Stimulated activated CD4-positive, alpha-beta T cell treated with anti-CD3 and anti-CD28 coated beads, TNF-alpha, amount 100 ng/mL, for 1 hour (primary cell): ENCODE results near the gene SLCO3A1.

Experiments used
- DNase-seq, 3 donors: peaks; one replicate each; pipeline ENCODE4 v3.0.0-alpha.2; 2020; ENCODE audit warnings: low read depth in 3 of 3, low spot score in 1 of 3

SLCO3A1 gene

DNA sequence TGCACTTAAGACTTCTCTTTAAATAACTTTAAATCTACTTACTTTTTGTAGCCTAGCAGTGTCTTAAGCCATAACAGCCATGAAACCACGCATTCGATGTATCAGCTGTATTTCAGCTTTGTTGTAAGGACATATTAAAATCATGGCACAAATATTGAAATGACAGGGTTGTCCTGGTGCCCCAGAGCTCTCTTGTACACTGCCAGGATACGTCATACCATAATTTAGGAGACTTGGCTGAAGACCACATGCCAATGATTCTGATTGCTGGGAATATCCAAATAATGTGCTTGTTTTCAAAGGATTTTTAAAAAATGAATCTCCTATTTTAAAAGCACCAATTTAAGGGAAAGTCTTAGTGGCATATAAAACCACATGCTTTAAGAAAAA lies 265.4 kb downstream of the SLCO3A1 start:
- DNase-seq = no peak

DNA sequence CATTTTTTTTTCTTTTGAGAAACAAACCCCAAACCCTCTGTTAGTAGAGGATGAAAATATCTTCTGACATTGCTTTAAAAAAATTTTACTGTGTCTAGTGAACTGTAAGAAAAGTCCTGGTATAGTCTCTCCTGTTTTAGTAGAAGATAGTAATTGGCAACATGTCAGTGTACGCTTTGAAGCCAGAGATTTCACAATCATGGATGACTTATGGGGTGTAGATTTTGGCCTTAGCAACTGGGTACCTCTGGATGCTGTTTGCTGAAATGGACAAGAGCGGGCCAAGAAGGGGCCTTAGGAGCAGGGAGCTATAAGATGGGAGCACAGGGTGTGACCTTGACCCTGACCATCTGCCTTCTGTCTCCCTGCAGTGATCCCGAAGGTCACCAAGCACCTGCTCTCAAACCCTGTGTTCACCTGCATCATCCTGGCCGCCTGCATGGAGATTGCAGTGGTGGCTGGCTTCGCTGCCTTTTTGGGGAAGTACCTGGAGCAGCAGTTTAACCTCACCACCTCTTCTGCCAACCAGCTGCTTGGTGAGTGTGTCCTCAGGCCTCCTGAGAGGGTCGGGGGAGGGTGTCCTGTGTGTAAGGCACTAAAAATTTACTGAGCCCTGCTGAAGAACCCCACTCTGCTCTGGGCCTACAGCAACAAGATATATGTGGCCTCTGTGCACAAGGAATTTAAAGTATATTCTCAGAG lies 266.7 kb downstream of the SLCO3A1 start:
- DNase-seq = no peak

DNA sequence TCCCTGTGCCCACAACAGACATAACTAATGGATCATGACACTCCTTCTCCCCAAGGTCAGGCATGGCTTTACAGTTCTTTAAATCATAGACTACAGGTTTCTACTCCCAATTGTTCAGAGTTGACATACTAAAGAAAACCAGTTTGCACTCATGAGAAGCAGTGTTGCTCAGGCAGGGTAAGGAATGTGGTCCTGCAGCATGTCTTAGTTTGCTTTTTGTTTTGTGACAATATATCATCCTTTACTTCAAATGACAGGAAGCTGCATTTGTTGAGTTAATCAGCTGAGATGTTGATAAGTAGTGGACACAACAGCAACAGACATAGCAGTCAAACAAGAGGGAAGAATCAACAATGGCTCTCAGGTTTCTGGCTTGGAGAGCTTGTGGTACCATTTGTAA lies 267.5 kb downstream of the SLCO3A1 start:
- no peak for DNase-seq

DNA sequence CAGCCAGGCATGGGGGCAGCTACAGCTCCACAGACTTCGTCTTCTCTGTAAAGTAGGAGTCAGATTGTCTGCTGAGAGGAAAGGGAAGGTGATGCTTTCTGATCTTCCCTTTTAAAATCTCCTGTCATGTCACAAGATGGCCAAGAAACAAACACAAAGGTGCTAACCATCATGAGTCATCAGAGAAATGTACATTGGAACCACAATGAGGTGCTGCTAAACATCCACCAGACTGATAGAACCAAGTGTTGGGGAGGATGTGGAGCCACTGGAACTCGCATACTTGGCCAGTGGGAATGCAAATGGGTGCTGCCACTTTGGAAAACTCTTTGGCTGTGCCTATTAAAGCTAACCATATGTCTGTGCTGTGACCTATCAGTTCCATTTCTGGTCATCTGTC lies 268.8 kb downstream of the SLCO3A1 start:
- no peak for DNase-seq

DNA sequence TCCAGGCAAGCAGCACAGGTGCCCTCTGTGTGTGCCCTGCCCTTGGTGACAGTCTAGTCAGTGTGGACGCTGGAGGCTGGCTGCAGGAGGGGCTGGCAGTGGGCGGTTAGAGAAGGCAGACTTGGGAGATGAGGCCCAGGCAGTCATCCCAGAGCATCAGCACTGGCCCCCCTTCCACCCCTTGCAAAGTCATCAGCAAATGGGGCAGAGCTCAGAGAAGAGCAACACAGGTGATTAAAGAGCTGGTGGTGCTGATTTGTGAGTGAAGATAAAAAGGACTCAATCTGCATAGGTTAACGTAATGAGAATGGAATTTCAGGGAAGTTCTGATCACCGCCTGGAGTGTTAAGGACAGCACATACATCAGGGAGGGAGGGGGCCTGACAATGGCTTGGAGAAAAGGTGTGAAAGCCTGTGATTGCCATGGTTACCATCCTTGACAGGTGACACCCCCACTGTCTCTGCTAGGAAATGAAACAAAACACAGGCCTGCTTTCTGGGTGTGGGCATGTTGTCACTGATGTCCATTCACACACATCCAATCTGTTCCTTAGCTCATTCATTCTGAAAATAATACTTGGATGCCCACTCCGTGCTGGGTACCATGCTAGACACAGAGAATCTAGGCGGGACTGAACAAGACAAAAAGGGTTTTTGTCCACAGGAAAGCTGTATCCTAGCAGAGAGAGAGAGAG lies 270.6 kb downstream of the SLCO3A1 start:
- DNase-seq = no peak

DNA sequence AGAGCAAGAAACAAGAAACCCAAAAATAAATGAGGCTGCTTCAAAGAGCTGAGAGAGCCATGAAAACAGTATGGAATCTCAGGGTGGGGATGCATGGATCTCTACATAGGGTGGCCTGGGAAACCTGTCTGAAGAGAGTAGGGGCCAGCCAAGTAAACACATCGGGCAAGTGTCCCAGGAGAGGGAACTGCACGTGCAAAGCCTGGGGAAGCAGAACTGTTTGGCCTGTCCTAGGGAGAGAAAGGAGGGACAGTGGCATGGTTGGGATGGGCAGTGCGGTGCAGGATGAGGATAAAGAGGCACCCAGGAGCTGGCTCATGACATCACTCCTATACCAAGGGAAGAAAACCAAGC lies 271.1 kb downstream of the SLCO3A1 start:
- DNase-seq = no peak

DNA sequence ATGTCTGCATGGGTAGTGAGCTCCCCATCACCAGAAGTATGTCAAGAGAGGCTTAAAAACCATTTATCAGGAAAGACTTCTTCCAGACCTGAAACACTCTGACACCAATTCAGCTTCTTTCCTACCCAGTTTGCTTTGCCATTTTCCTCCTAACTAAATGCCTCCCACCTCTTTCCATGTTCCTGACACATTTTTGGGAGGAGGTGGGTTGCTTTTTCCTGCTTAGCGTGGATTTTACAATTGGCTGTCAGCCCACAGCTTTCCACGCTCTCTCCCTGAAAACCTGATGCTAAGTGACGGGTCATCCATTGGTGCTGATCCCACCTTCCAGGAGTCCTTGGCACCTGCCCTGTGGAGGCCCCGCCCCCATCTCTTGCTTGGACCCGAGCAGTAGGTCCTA lies 275.3 kb downstream of the SLCO3A1 start:
- DNase-seq = no peak

DNA sequence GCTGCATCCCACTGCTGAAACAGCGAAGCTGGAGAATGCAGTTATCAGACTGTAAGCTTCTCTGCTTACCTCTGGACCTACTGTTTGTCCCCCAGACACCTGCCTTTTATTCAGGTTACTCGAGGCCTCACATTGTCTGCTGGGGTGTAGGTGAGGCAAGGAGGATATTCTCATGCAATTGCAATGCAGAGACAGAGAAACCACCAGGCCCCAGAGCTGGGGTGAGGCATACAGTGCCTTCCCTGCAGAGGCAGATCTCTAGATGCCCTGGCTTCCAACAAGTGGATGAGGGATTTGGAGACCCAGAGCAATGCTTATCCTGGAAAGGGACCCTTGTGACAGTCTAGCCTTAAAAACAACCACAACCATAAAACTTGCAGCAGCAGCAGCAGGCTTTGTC lies 276.7 kb downstream of the SLCO3A1 start:
- no peak for DNase-seq

DNA sequence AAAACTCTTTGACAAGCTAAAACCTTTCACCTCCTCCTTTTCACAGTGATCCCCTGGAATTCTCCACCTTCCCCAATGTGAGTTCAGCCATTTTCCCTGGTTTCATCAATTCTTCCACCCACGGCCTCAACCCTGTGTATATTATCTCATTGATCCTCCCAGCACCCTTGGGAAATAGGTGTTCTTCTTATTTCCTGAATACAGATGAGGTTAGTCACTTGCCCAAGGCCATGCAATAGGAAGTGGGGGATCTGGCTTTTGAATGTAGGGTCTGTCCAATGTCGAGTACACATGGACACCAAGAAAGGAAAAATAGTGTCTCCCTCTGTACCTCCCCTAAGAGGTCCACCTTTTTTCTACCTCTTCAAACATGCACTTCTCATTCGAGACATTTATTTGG lies 277.4 kb downstream of the SLCO3A1 start:
- no peak for DNase-seq

DNA sequence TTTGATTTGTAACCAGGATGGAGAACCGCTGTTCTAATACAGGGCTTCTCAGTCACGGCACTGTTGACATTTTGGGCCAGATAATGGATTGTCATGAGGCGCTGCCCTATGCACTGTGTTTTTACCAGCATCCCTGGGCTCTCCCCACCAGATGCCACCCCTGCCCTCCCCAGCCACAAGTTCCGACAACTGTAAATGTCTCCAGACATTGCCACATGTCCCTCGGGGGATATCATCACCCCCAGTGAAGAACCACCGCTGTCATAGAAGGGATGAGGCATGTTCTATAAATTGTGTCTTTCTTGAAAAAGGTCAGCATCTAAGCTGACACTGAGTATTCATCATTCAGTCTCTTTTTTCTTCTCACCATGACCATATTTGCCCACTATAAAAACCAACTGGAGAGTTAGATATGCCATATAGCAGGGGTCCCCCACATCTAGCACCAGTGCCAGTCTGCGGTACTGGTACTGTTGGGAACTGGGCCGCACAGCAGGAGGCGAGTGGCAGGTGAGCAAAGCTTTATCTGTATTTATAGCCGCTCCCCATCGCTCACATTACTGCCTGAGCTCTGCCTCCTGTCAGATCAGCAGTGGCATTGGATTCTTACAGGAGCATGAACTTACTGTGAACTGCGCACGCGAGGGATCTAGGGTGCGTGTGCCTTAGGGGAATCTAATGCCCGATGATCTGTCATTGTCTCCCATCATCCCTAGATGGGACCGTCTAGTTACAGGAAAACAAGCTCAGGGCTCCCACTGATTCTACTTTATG lies 279.7 kb downstream of the SLCO3A1 start:
- DNase-seq = no peak

DNA sequence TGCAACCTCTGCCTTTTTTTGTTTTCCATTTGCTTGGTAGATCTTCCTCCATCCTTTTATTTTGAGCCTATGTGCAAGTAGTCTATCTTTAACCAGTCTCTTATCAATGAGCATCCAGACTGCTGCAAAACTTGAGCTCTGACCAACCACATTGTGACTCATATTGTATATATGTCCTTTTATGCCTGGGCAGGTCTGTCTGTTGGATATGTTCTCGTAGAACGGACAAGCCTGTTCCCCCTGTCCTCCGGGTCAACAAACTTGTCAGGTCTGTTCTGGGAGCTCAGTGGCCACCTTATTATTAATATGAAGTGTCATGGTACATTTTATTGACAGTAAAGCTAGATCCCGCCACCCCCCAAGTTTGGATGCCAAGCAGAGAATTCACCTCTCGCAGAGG lies 287.3 kb downstream of the SLCO3A1 start:
- DNase-seq = no peak

DNA sequence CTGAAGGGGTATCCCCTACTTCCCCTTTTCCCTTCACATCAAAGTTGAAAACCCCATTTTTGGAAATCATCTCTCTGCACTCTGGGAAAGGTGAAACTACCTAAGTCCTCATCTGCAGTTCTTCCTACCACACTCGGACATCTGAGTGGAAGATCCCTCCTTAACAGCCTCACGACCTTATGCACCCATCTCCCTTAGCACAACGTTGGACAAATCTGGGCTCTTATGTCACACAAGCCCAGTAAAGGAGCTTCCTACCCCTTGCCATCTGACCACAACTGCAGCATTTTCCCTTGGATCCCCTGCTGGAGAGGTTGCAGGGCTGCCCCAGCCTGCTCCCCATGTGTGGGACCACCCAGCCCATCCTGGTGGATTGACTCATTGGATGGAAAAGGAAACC lies 288.1 kb downstream of the SLCO3A1 start:
- DNase-seq = no peak

DNA sequence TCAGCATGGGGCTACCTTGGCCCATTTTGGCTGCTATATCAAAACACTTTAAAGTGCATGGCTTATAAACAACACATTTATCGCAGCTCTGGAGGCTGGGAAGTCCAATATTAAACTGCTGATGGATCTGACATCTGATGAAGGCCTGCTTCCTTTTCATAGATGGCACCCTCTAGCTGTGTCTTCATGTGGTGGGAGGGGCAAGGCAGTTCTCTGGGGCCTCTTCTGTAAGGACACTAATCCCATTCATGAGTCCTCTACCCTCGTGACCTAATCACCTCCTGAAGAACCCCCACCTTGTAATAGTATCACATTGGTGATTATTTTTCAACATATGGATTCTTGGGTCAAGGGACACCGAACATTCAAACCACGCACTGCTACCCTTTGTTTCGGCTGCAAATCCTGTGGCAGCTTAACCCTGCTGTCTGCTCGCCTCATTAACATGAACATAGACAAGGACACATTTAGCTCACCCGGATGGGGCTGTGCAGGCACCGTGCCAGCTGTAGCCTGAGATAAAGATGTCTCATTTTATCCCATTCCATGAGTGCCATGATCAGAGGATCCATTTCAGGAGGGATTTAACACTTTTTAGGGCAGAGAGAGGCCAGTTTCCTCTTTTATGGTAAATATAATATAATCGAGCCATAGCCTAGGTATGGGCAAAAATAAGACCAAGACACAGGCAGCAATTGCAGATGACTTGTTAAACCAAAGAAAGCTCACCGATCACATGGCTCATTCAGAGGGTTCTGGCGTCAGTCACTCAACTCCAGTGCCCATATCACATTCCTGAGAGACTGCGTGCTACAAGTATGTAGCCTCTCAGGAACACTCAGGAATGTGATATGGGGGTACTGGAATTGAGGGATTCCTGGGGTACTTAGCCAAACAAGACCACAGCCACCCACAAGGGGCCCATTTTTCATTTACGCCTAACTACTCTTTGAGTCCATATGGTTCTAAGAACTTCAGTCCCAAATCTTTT lies 289.0 kb downstream of the SLCO3A1 start:
- no peak for DNase-seq

DNA sequence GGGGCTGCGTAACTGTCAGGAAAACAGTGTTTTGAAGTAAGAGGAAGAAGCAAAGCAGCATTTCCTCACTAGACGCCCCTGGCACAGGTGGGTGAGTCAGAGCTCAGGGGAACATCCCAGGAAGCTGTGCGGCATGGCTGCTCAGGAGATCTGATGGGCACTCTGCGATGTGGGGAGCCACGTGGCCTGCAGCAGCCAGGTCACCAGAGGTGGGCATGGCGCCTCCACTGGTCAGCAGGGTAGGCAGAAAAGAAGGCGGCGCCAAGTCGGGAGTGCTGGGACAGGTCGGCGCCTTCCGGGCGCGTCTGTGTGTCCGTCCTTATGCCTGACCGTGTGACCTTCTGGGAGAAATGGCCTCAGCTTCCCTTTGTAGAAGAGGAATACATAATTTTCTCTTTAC lies 290.3 kb downstream of the SLCO3A1 start:
- DNase-seq = no peak

DNA sequence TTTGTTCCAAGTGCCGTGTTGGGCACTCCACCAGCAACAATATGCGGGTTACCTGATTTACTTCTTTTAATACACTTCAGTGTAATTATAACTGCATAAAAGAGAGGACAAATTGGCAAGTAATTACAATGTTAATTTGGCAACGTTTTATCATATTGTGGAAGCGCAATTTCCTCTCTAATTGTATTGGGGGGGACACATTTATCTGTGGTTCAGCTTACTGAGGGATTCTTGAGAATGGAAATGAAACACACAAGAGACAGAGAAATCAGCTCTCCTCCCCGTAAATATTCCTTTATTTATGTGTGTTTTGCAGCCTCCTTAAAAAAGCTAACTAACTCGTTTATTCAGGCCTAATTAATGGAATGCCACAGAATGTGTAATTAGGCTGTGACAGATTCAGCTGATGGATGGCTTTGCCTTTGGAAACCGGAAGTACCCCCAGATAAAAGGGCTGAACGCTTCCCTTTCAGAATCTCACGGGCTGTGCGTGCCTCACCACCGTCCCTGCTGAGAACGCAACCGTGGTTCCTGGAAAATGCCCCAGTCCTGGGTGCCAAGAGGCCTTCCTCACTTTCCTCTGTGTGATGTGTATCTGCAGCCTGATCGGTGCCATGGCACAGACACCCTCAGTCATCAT lies 293.1 kb downstream of the SLCO3A1 start:
- DNase-seq = no peak

DNA sequence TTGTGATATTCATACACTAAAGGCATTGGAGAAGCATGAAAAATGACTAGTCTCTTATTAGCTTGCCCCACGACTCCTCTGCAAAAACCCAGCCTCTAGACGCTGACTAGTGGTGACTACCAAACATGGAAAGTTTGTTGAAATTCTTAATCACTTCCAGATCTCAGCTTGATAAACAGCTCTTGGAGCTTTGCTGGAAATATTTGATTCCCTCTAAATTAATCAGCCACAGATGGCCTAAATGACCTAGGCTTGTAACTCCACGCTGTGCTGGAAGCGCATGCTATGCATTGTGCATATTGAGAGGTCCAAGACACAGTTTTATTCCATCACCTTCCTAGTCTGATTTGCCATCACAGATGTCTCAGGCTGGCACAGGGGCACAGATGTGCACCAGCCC lies 295.5 kb downstream of the SLCO3A1 start:
- no peak for DNase-seq

DNA sequence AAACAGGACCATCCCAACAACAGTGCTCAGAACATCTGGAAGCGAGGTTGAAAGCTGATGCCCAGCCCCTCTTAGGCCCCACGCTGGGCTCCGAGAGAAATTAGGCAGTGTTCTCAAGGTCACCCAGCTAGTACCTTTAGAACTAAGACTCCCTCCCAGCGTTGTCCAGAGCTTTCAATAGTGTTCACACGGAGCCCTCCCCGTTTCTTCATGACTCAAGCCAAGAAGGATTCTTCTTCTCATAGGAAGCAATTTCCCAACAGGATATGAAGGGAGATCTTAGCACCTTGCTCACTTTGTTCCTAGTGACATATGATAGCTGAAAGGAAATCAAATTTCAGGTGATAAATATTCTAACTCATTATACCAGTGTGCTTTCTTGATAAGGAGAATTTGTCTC lies 296.0 kb downstream of the SLCO3A1 start:
- no peak for DNase-seq

DNA sequence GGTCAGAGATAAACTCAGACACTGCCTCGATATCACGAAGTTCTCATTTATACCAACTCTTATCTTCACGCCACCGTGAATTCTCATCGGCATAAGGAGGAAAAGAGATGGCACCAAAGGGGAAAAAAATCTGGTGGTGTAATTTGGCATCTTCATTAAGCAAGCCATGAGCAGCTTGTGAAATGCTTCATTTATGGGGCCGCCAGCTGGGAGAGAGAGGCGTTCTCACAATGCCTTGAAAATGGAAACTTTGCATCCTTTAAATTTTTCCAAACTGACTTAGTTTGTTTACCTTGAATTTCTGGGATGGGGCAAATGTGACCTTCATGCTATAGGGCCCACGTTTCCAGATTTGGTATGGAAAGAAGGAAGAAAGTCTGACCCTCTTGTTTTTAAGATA lies 297.7 kb downstream of the SLCO3A1 start:
- DNase-seq = no peak

DNA sequence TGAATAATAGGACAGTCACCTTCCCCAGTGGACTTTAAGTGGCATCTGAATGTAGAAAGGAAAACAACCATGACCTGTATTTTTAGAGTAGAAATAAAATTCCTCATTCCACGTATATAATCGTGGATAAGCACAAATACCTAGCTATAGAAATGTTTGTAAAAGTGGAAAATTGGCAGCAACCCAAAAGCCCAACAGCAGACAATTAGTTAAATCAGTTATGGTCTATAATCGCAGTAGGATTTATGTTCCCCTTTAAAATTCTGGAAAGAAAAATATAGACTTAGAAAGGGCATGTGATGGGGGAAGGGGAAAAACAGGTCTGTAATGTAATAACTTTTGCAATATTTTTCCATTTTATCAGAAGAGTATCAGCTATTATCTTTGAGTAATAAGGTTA lies 298.2 kb downstream of the SLCO3A1 start:
- DNase-seq = no peak

DNA sequence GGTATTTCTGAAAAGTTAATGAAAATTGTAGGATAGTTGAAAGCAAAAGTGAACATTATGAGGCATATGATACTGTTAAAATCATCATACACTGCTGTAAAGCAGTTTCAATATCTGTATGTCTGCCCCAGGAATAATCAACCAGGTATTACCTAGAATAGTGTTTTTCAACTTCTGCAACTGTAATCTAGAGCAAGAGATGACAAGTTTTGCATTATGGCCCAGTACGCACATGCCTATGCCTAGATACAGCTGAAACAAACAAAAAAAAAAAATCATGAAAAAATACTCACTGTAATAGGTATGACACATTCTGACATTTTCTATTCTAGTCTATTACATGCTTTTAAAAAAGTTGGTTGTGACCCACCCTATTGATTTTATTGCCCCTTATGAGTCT lies 299.5 kb downstream of the SLCO3A1 start:
- DNase-seq = no peak

DNA sequence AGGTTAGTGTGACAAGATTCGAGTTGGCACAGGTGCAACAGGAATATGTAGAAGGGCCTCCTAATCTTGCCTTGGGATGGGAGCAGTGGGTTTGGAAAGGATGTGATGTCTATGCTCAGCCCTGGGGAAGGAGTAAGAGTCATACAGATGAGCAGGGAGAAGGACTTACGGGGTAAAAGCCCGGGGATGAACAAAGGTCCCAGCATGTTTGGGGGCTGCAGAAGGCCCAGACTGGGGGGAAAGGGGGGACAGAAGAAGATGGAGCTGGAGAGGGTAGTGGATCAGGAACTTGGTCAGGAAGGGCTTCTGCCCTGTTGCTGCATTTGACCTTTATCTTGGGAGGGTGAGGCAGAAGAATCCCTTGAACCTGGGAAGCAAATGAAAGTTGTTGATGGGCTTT lies 300.1 kb downstream of the SLCO3A1 start:
- DNase-seq = no peak
